ENCODE data around the gene VPS37B.

VPS37B gene

GRCh38 chr12:122855071-122855829 lies 40.7 kb downstream of the VPS37B start:
- Histone ChIP-seq H3K27ac (ENCODE audit: low read depth, low read length) (no peak overlapping the region), H3K27me3 (ENCODE audit: control insufficient read depth, insufficient read depth, low read length) (no peaks in the 10 kb centered on the region), H3K4me1 (ENCODE audit: control insufficient read depth, insufficient read depth, low read length) (no peaks in the 10 kb centered on the region), H3K9me3 (ENCODE audit: control insufficient read depth, insufficient read depth, low read depth, low read length) (no peaks in the 10 kb centered on the region), H3K9ac (ENCODE audit: low read length) (no peak overlapping the region), H3K4me3 (ENCODE audit: low read depth, low read length) (no peak overlapping the region), H3K36me3 (ENCODE audit: control insufficient read depth, insufficient read depth, low read length) (peaks cover 24% of the 10 kb centered on the region)

- peaks cover 26% of the 10 kb centered on the region for H3K36me3 ChIP-seq (ENCODE audit: control insufficient read depth, insufficient read depth, low read length)
- no peaks in the 10 kb centered on the region for H3K27me3 ChIP-seq (ENCODE audit: control insufficient read depth, insufficient read depth, low read length)
- H3K4me3 ChIP-seq (ENCODE audit: low read depth, low read length), result no peak overlapping the region
- H3K9ac ChIP-seq (ENCODE audit: low read length), result no peak overlapping the region
- no peak overlapping the region for H3K27ac ChIP-seq (ENCODE audit: low read depth, low read length)
- H3K9me3 ChIP-seq (ENCODE audit: control insufficient read depth, insufficient read depth, low read depth, low read length), result no peaks in the 10 kb centered on the region
- H3K4me1 ChIP-seq (ENCODE audit: control insufficient read depth, insufficient read depth, low read length), result no peaks in the 10 kb centered on the region
Measured at GRCh38 chr12:122854554-122854953, 41.4 kb downstream of the VPS37B start.

GRCh38 chr12:122853582-122854245 lies 42.2 kb downstream of the VPS37B start:
- Histone ChIP-seq H3K9ac (ENCODE audit: low read length) (no peak overlapping the region), H3K4me3 (ENCODE audit: low read depth, low read length) (no peak overlapping the region), H3K27ac (ENCODE audit: low read depth, low read length) (no peak overlapping the region), H3K9me3 (ENCODE audit: control insufficient read depth, insufficient read depth, low read depth, low read length) (no peaks in the 10 kb centered on the region), H3K36me3 (ENCODE audit: control insufficient read depth, insufficient read depth, low read length) (peaks cover 22% of the 10 kb centered on the region), H3K4me1 (ENCODE audit: control insufficient read depth, insufficient read depth, low read length) (no peaks in the 10 kb centered on the region), H3K27me3 (ENCODE audit: control insufficient read depth, insufficient read depth, low read length) (no peaks in the 10 kb centered on the region)

GRCh38 chr12:122852336-122853275 lies 43.3 kb downstream of the VPS37B start:
- Histone ChIP-seq H3K9ac (ENCODE audit: low read length) (no peak overlapping the region), H3K9me3 (ENCODE audit: control insufficient read depth, insufficient read depth, low read depth, low read length) (no peaks in the 10 kb centered on the region), H3K4me3 (ENCODE audit: low read depth, low read length) (no peak overlapping the region), H3K27me3 (ENCODE audit: control insufficient read depth, insufficient read depth, low read length) (no peaks in the 10 kb centered on the region), H3K27ac (ENCODE audit: low read depth, low read length) (no peak overlapping the region), H3K4me1 (ENCODE audit: control insufficient read depth, insufficient read depth, low read length) (no peaks in the 10 kb centered on the region), H3K36me3 (ENCODE audit: control insufficient read depth, insufficient read depth, low read length) (peaks cover 22% of the 10 kb centered on the region)

- H3K4me3 ChIP-seq (ENCODE audit: low read depth, low read length), result no peak overlapping the region
- no peak overlapping the region for H3K9ac ChIP-seq (ENCODE audit: low read length)
- no peaks in the 10 kb centered on the region for H3K27me3 ChIP-seq (ENCODE audit: control insufficient read depth, insufficient read depth, low read length)
- H3K36me3 ChIP-seq (ENCODE audit: control insufficient read depth, insufficient read depth, low read length), result peaks cover 17% of the 10 kb centered on the region
- no peaks in the 10 kb centered on the region for H3K4me1 ChIP-seq (ENCODE audit: control insufficient read depth, insufficient read depth, low read length)
- no peak overlapping the region for H3K27ac ChIP-seq (ENCODE audit: low read depth, low read length)
- H3K9me3 ChIP-seq (ENCODE audit: control insufficient read depth, insufficient read depth, low read depth, low read length), result no peaks in the 10 kb centered on the region
Measured at GRCh38 chr12:122851820-122852219, 44.1 kb downstream of the VPS37B start.

GRCh38 chr12:122850695-122851350 lies 45.1 kb downstream of the VPS37B start:
- H3K36me3 ChIP-seq (ENCODE audit: control insufficient read depth, insufficient read depth, low read length), result peaks cover 11% of the 10 kb centered on the region
- no peak overlapping the region for H3K27ac ChIP-seq (ENCODE audit: low read depth, low read length)
- no peaks in the 10 kb centered on the region for H3K4me1 ChIP-seq (ENCODE audit: control insufficient read depth, insufficient read depth, low read length)
- no peaks in the 10 kb centered on the region for H3K27me3 ChIP-seq (ENCODE audit: control insufficient read depth, insufficient read depth, low read length)
- H3K9ac ChIP-seq (ENCODE audit: low read length), result no peak overlapping the region
- no peak overlapping the region for H3K4me3 ChIP-seq (ENCODE audit: low read depth, low read length)
- no peaks in the 10 kb centered on the region for H3K9me3 ChIP-seq (ENCODE audit: control insufficient read depth, insufficient read depth, low read depth, low read length)

GRCh38 chr12:122850048-122850445 lies 45.9 kb downstream of the VPS37B start:
- Histone ChIP-seq H3K4me3 (ENCODE audit: low read depth, low read length) (no peak overlapping the region), H3K9me3 (ENCODE audit: control insufficient read depth, insufficient read depth, low read depth, low read length) (no peaks in the 10 kb centered on the region), H3K4me1 (ENCODE audit: control insufficient read depth, insufficient read depth, low read length) (peaks cover 4% of the 10 kb centered on the region; the same call in 1 of the 2 replicates), H3K36me3 (ENCODE audit: control insufficient read depth, insufficient read depth, low read length) (peaks cover 7% of the 10 kb centered on the region), H3K27me3 (ENCODE audit: control insufficient read depth, insufficient read depth, low read length) (no peaks in the 10 kb centered on the region), H3K9ac (ENCODE audit: low read length) (no peak overlapping the region), H3K27ac (ENCODE audit: low read depth, low read length) (no peak overlapping the region)

- Histone ChIP-seq H3K36me3 (ENCODE audit: control insufficient read depth, insufficient read depth, low read length) (peaks cover 7% of the 10 kb centered on the region), H3K4me1 (ENCODE audit: control insufficient read depth, insufficient read depth, low read length) (peaks cover 10% of the 10 kb centered on the region; the same call in 1 of the 2 replicates), H3K9ac (ENCODE audit: low read length) (no peak overlapping the region), H3K27ac (ENCODE audit: low read depth, low read length) (no peak overlapping the region), H3K27me3 (ENCODE audit: control insufficient read depth, insufficient read depth, low read length) (no peaks in the 10 kb centered on the region), H3K4me3 (ENCODE audit: low read depth, low read length) (no peak overlapping the region), H3K9me3 (ENCODE audit: control insufficient read depth, insufficient read depth, low read depth, low read length) (no peaks in the 10 kb centered on the region)
Measured at GRCh38 chr12:122849352-122850047, 46.4 kb downstream of the VPS37B start.

- peaks cover 12% of the 10 kb centered on the region; the same call in 1 of the 2 replicates for H3K4me1 ChIP-seq (ENCODE audit: control insufficient read depth, insufficient read depth, low read length)
- H3K36me3 ChIP-seq (ENCODE audit: control insufficient read depth, insufficient read depth, low read length), result peaks cover 7% of the 10 kb centered on the region
- no peak overlapping the region for H3K9ac ChIP-seq (ENCODE audit: low read length)
- no peak overlapping the region for H3K4me3 ChIP-seq (ENCODE audit: low read depth, low read length)
- no peak overlapping the region for H3K27ac ChIP-seq (ENCODE audit: low read depth, low read length)
- no peaks in the 10 kb centered on the region for H3K27me3 ChIP-seq (ENCODE audit: control insufficient read depth, insufficient read depth, low read length)
- H3K9me3 ChIP-seq (ENCODE audit: control insufficient read depth, insufficient read depth, low read depth, low read length), result no peaks in the 10 kb centered on the region
Measured at GRCh38 chr12:122848471-122849351, 47.2 kb downstream of the VPS37B start.
